ENCODE measurements around the gene ENC1. TPM values are rescaled to one million over a fixed set of nuclear protein-coding genes. Genes with fewer than 3 reads are reported as not detected.

ENC1 gene
- total and polyA plus RNA-seq, 7 donors = 0.58 to 28.3 (median 2.8) TPM

DNA sequence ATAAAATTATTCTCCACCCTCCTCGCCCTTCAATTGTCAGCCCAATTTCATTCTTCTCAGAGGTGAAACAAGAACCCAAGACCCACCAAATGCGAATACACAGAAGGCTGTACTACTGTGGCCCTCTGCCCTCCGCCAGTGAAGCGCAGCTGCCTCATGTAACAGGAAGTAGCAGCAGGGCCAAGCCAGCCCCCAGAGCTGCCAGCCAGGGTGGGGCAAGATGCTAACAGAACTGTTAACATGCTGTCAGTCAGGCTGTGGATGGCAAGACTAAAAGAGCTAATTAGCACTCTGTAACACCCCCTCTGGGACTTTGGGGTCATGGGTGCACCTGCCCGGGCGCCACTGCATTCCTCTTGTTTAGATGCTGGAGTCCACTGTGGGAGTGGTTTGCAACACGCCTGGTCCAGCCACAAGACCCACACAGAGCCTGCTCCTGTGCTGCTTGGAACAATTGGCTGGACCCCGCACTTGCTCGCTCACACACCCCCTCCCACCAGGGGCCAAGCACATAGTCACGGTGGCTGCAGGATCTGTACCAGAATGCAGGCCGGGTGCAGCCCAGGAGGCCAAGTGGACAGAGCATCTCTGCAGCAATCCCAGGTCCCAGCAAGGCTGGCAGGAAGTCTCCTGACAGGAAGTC is 30.0 kb upstream of the ENC1 start:
- WGBS, 3 donors = 73 to 88% (median 81%) methylated on average over 11 of the region's 11 CpGs
- no peak overlapping the region for H3K4me3 ChIP-seq
- no peaks in the 10 kb centered on the region for H3K27me3 ChIP-seq (ENCODE audit: insufficient read depth in 3 of 3, low read length in 2 of 3)
- no peak overlapping the region for H3K27ac ChIP-seq
- ATAC-seq (no peak), DNase-seq (no peak)
- intact Hi-C loops (cut with DNase I) = loop anchor here (5.0 to 10.0 kb wide), 2 partner anchors 247 to 594 kb away; no protein-coding TSS in a partner anchor
- TF ChIP-seq, protein P1, sequence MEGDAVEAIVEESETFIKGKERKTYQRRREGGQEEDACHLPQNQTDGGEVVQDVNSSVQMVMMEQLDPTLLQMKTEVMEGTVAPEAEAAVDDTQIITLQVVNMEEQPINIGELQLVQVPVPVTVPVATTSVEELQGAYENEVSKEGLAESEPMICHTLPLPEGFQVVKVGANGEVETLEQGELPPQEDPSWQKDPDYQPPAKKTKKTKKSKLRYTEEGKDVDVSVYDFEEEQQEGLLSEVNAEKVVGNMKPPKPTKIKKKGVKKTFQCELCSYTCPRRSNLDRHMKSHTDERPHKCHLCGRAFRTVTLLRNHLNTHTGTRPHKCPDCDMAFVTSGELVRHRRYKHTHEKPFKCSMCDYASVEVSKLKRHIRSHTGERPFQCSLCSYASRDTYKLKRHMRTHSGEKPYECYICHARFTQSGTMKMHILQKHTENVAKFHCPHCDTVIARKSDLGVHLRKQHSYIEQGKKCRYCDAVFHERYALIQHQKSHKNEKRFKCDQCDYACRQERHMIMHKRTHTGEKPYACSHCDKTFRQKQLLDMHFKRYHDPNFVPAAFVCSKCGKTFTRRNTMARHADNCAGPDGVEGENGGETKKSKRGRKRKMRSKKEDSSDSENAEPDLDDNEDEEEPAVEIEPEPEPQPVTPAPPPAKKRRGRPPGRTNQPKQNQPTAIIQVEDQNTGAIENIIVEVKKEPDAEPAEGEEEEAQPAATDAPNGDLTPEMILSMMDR (IDR thresholded peaks at IDR 0.05) = no peak
- no peaks in the 10 kb centered on the region for H3K4me1 ChIP-seq
- no peaks in the 10 kb centered on the region for H3K9me3 ChIP-seq
- no peaks in the 10 kb centered on the region for H3K36me3 ChIP-seq (ENCODE audit: insufficient read depth in 1 of 2, low read depth in 1 of 2)

DNA sequence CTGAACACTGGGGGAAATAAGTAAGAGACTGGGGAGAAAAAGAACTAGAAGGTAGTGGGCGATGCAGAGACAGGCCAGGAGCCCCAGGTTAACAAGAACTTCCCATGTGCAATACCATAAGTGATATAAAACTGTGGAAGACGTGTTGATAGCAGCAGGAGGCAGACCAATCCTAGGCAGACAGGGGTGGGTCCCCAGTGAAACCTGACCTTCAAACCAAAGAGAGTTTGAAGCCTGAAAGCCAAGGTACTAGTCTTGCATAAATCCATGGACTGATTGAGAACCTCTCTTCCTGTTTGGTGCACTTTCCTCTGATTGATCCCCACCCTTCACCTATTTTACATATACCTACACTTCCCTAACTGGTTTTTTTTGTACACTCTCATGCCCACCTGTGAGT is 29.3 kb upstream of the ENC1 start:
- Histone ChIP-seq H3K9me3 (no peaks in the 10 kb centered on the region), H3K36me3 (ENCODE audit: insufficient read depth in 1 of 2, low read depth in 1 of 2) (no peaks in the 10 kb centered on the region), H3K27ac (no peak overlapping the region), H3K4me1 (no peaks in the 10 kb centered on the region), H3K27me3 (ENCODE audit: insufficient read depth in 3 of 3, low read length in 2 of 3) (no peaks in the 10 kb centered on the region), H3K4me3 (no peak overlapping the region)
- TF ChIP-seq, protein P1 (IDR thresholded peaks at IDR 0.05) = no peak
- no peak for DNase-seq
- intact Hi-C loops (cut with DNase I) = loop anchor here (5.0 to 10.0 kb wide), 2 partner anchors 247 to 595 kb away; no protein-coding TSS in a partner anchor
- ATAC-seq = no peak
- WGBS, 3 donors = 81 to 89% (median 87%) methylated on average over 2 of the region's 2 CpGs

DNA sequence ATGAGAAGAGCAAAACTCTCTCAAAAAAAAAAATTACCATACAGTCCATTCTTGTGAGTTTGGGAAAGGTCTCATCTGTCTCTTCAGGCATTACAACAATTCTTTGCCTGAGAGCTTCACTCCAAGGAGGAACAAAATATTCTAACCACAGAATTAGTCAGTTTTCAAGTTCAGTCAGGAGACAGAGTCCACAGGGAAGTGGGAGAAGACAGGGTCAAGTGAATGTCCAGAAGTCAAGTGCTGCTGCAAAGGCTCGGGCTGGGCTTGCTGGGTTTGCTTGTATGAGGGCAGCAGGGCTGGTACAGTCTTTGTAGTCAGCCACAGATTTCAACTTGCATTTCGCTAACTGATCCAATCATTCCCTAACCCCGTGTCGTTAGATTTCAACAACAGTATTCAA is 26.9 kb upstream of the ENC1 start:
- H3K36me3 ChIP-seq (ENCODE audit: insufficient read depth in 1 of 2, low read depth in 1 of 2) = no peaks in the 10 kb centered on the region
- 83 to 87% (median 87%) methylated on average over 4 of the region's 4 CpGs for WGBS, 3 donors
- intact Hi-C loops (cut with DNase I) = no loop called here
- no peak for DNase-seq
- no peak for ATAC-seq
- H3K4me3 ChIP-seq = no peak overlapping the region
- no peaks in the 10 kb centered on the region for H3K9me3 ChIP-seq
- TF ChIP-seq, protein P1 (IDR thresholded peaks at IDR 0.05) = no peak
- H3K27ac ChIP-seq = no peak overlapping the region
- no peaks in the 10 kb centered on the region for H3K27me3 ChIP-seq (ENCODE audit: insufficient read depth in 3 of 3, low read length in 2 of 3)
- no peaks in the 10 kb centered on the region for H3K4me1 ChIP-seq

DNA sequence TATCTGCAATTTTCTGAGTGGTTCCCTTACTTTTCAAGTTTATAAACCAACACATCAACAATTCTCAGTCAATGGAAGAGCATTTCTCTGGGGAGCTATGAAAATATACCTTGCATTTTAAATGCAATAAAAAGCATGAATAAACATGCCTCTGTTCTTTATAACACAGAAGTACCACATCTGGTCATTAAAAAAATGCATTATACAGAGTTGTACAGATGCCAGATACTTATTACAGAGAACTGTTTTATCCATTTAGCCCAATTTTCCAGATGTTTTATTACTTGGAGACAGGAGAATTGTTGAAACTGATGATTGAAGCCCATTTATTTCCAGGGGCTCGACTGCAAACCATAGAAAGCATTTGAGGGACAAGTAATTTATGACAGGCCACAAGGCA is 25.3 kb upstream of the ENC1 start:
- Histone ChIP-seq H3K4me3 (no peak overlapping the region), H3K9me3 (no peaks in the 10 kb centered on the region), H3K36me3 (ENCODE audit: insufficient read depth in 1 of 2, low read depth in 1 of 2) (no peaks in the 10 kb centered on the region), H3K4me1 (no peaks in the 10 kb centered on the region), H3K27me3 (ENCODE audit: insufficient read depth in 3 of 3, low read length in 2 of 3) (no peaks in the 10 kb centered on the region), H3K27ac (no peak overlapping the region)
- TF ChIP-seq, protein P1 (IDR thresholded peaks at IDR 0.05) = no peak
- WGBS, 3 donors = 13 to 38% (median 36%) methylated on average over 1 of the region's 1 CpG
- DNase-seq = no peak
- no peak for ATAC-seq
- intact Hi-C loops (cut with DNase I) = no loop called here

DNA sequence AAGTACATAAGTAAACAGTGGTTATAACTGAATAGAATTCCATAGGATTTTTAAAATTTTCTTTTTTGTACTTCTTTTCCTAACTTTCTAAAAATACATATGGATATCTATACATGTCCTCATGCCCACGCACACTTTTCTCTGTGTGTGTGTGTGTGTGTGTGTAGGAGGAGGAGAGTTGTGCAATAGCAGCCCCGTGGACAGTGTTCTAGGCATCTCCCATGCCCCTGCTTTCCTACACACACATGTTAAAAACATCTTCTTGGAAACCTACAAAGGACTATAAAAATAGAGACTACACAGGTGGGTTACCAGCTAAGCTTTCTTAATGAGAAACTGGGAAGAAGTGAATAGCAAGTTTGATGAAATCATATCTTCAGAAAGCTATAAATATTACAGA is 24.7 kb upstream of the ENC1 start:
- WGBS, 3 donors = 28 to 37% (median 34%) methylated on average over 2 of the region's 2 CpGs
- Histone ChIP-seq H3K4me3 (no peak overlapping the region), H3K27me3 (ENCODE audit: insufficient read depth in 3 of 3, low read length in 2 of 3) (no peaks in the 10 kb centered on the region), H3K4me1 (no peaks in the 10 kb centered on the region), H3K27ac (no peak overlapping the region), H3K36me3 (ENCODE audit: insufficient read depth in 1 of 2, low read depth in 1 of 2) (no peaks in the 10 kb centered on the region), H3K9me3 (no peaks in the 10 kb centered on the region)
- no peak for DNase-seq
- intact Hi-C loops (cut with DNase I) = no loop called here
- TF ChIP-seq, protein P1 (IDR thresholded peaks at IDR 0.05) = no peak
- ATAC-seq = no peak
